GM12878 (cell line): ENCODE measurements around the gene MRGPRF. TPM values are rescaled to one million over a fixed set of nuclear protein-coding genes. Genes with fewer than 3 reads are reported as not detected.

Experiments used
- ATAC-seq: fragments of 200-7000 bp; cut with Tn5 transposase; 3 replicates; pipeline ENCODE4 v1.9.1; 2020; ENCODE audit warnings: mild to moderate bottlenecking, moderate library complexity
- BruUV-seq: library from RNA; stranded (reverse); fragments of 400-500 nt; replicated peaks from 2 replicates; lab custom pipeline; 2021; lab: Mats Ljungman, UMichigan
- CTCF ChIA-PET: fragments of 300-600 bp; sonication (Branson Sonifier 250); formaldehyde crosslinking; extraction: SDS; loops from one replicate; lab custom pipeline; 2021; ENCODE audit warnings: inconsistent platforms; lab: Yijun Ruan, JAX
- POLR2A ChIA-PET: fragments of 350-600 bp; formaldehyde crosslinking; extraction: SDS; loops from one replicate; lab custom pipeline; 2021; ENCODE audit warnings: inconsistent platforms; lab: Charles Lee
- RAD21 ChIA-PET: fragments of 300-600 bp; sonication (Branson Sonifier 250); formaldehyde crosslinking; loops from one replicate; lab custom pipeline; 2023; ENCODE audit warnings: antibody characterized with exemption; ENCODE audit not compliant: unreplicated experiment; lab: Charles Lee
- SMC1A ChIA-PET: fragments of 300-600 bp; sonication (Branson Sonifier 250); formaldehyde crosslinking; loops from one replicate; lab custom pipeline; 2023; ENCODE audit not compliant: unreplicated experiment, uncharacterized antibody; lab: Charles Lee
- DNase-seq: peaks from one replicate; pipeline ENCODE4 v3.0.0-alpha.2; 2011; ENCODE audit warnings: low read depth, low spot score
- FAIRE-seq: peaks from 3 replicates; lab custom pipeline; 2011; peaks lifted over from hg19 to GRCh38; lab: Jason Lieb, UNC
- H2AFZ ChIP-seq: 2 replicates; pipeline ENCODE4 v1.6.0; 2011; ENCODE audit warnings: low read depth, low read length, control low read depth; ENCODE audit not compliant: control insufficient read depth
- H3K27ac ChIP-seq: 2 replicates; pipeline ENCODE4 v1.5.1; 2011; ENCODE audit warnings: control low read depth; ENCODE audit not compliant: control insufficient read depth, insufficient read depth
- H3K27me3 ChIP-seq, 2 experiments: replicated peaks in 1 of 2; 2 replicates each; pipeline versions ENCODE4 v1.6.0 to v1.6.1; 2011; ENCODE audit warnings: low read length in 1 of 2; ENCODE audit not compliant: control insufficient read depth in 2 of 2, insufficient read depth in 2 of 2
- H3K36me3 ChIP-seq, 2 experiments: 2 replicates each; pipeline ENCODE4 v1.5.1; 2011; ENCODE audit warnings: low read length in 1 of 2; ENCODE audit not compliant: control insufficient read depth in 2 of 2, insufficient read depth in 2 of 2
- H3K4me1 ChIP-seq: 2 replicates; pipeline ENCODE4 v1.6.1; 2011; ENCODE audit warnings: mild to moderate bottlenecking, low read length, moderate library complexity, mixed read lengths; ENCODE audit not compliant: control insufficient read depth, insufficient read depth
- H3K4me2 ChIP-seq: 2 replicates; pipeline ENCODE4 v1.6.0; 2011; ENCODE audit warnings: control low read depth; ENCODE audit not compliant: control insufficient read depth, insufficient read depth
- H3K4me3 ChIP-seq: fragments of 200-600 bp; sonication (generic); 2 replicates; pipeline ENCODE4 v1.5.1; 2016
- H3K79me2 ChIP-seq: 2 replicates; pipeline ENCODE4 v1.6.0; 2011; ENCODE audit warnings: low read length; ENCODE audit not compliant: control insufficient read depth, insufficient read depth
- H3K9ac ChIP-seq: 2 replicates; pipeline ENCODE4 v1.8.0; 2011; ENCODE audit warnings: low read length, control low read depth, mixed read lengths; ENCODE audit not compliant: control insufficient read depth, insufficient read depth
- H3K9me3 ChIP-seq: replicated peaks from 3 replicates; pipeline ENCODE4 v1.5.1; 2011; ENCODE audit warnings: mild to moderate bottlenecking, low read length; ENCODE audit not compliant: control insufficient read depth, insufficient read depth
- H4K20me1 ChIP-seq: 2 replicates; pipeline ENCODE4 v1.6.0; 2011; ENCODE audit not compliant: control insufficient read depth, insufficient read depth
- CREB1 ChIP-seq: IDR thresholded peaks from 2 replicates; pipeline ENCODE4 v1.6.1; 2012; ENCODE audit warnings: low read depth, mild to moderate bottlenecking, inconsistent platforms
- EZH2 ChIP-seq: IDR thresholded peaks from 2 replicates; pipeline ENCODE4 v1.6.1; 2012; ENCODE audit warnings: low read depth, mild to moderate bottlenecking, control low read depth, inconsistent platforms, low read length, borderline replicate concordance; ENCODE audit not compliant: control insufficient read depth
- HDAC2 ChIP-seq: fragments of 200-600 bp; sonication (generic); IDR thresholded peaks from 2 replicates; pipeline ENCODE4 v1.6.1; 2017
- KLF5 ChIP-seq: fragments of 450-650 bp; IDR thresholded peaks from 2 replicates; pipeline ENCODE4 v1.6.1; 2014; ENCODE audit warnings: mild to moderate bottlenecking; ENCODE audit not compliant: partially characterized antibody
- POLR2AphosphoS5 ChIP-seq: IDR thresholded peaks from 2 replicates; pipeline ENCODE4 v1.6.1; 2011; ENCODE audit warnings: mild to moderate bottlenecking, low read length, inconsistent platforms
- RAD21 ChIP-seq: IDR thresholded peaks from 2 replicates; pipeline ENCODE4 v1.6.1; 2011; ENCODE audit warnings: mild to moderate bottlenecking, low read depth, low read length, moderate library complexity; ENCODE audit not compliant: insufficient read depth
- SPI1 ChIP-seq: IDR thresholded peaks from 2 replicates; pipeline ENCODE4 v1.6.1; 2011; ENCODE audit warnings: low read depth, mild to moderate bottlenecking, low read length, moderate library complexity, borderline replicate concordance; ENCODE audit not compliant: insufficient read depth
- TBL1XR1 ChIP-seq: IDR thresholded peaks from 2 replicates; pipeline ENCODE4 v1.6.1; 2012; ENCODE audit warnings: low read depth, low read length, improper control_type of control experiment
- TCF12 ChIP-seq: IDR thresholded peaks from 2 replicates; pipeline ENCODE4 v1.6.1; 2011; ENCODE audit warnings: low read depth, mild to moderate bottlenecking, low read length
- ZNF274 ChIP-seq: IDR thresholded peaks from one replicate; pipeline ENCODE4 v1.8.0; 2011; ENCODE audit not compliant: insufficient read length, insufficient read depth
- WGBS: methylation state at CpG from one replicate; pipeline ENCODE4 v1.1.6; 2016; ENCODE audit warnings: low lambda C conversion rate; ENCODE audit not compliant: insufficient replicate concordance, insufficient coverage; ENCODE audit errors: missing lambda C conversion rate; 5-methylcytosine and 5-hydroxymethylcytosine counted together
- in situ Hi-C: fragments of 300-500 bp; cut with MboI; formaldehyde crosslinking; loops from 9 replicates; pipeline ENCODE4 v1.14.3; 2018; ENCODE audit warnings: mixed read lengths
- intact Hi-C: fragments of 100-400 bp; cut with micrococcal nuclease; formaldehyde crosslinking; loops from one replicate; pipeline ENCODE4 v1.14.2; 2022; ENCODE audit not compliant: unreplicated experiment
- polyA plus RNA-seq, 11 experiments: library from polyadenylated mRNA; depleted of rRNA in 4 of 11; unstranded in 6 of 11; stranded (reverse) in 5 of 11; fragments of >200 nt; fragmentation: Nextera tagmentation in 4 of 11; fragmentation: Illumina TruSeq in 1 of 11; extraction: Ambion mirVana in 4 of 11; extraction: Trizol in 1 of 11; gene quantifications; 1 replicate in 1 of 11; 2 replicates in 10 of 11; pipeline versions ENCODE4 v1.2.1 to v1.2.3, GENCODE V29; 2011 to 2016; ENCODE audit warnings: inconsistent platforms in 2 of 11, missing spikeins in 2 of 11, low read depth in 1 of 11
- total RNA-seq, 4 experiments: library from RNA; depleted of rRNA in 3 of 4; stranded (reverse); fragments of >200 nt in 3 of 4; fragmentation: Illumina TruSeq in 1 of 4; extraction: Trizol in 1 of 4; gene quantifications; 2 replicates each; pipeline versions ENCODE4 v1.2.1 to v1.2.3, GENCODE V29; 2013 to 2021
- TF ChIP-seq, protein P1 (sequence below): fragments of 450-650 bp; IDR thresholded peaks from 2 replicates; pipeline ENCODE4 v1.6.1; 2017; ENCODE audit warnings: mild to moderate bottlenecking, moderate library complexity
- TF ChIP-seq, protein P2 (sequence below), 3 experiments: IDR thresholded peaks in 2 of 3; conservative IDR thresholded peaks in 1 of 3; 2 replicates each; pipeline ENCODE4 v1.5.1; 2011; ENCODE audit warnings: low read depth in 3 of 3, low read length in 3 of 3, mild to moderate bottlenecking in 3 of 3, control low read depth in 2 of 3, moderate library complexity in 2 of 3, inconsistent platforms in 1 of 3, mixed read lengths in 1 of 3; ENCODE audit not compliant: control insufficient read depth in 2 of 3, insufficient read depth in 1 of 3; ENCODE audit errors: extremely low read depth in 1 of 3
- TF ChIP-seq, protein P3 (sequence below): fragments of 450-650 bp; formaldehyde crosslinking; IDR thresholded peaks from 2 replicates; pipeline ENCODE4 v1.4.0; 2020; ENCODE audit warnings: mild to moderate bottlenecking, moderate library complexity

The MRGPRF gene
- total and polyA plus RNA-seq, 10 of the 15 experiments (the other 5 are each of a cell fraction or from before 2014, with no cell fraction given), result not detected

- CTCF ChIA-PET, result interaction anchor here (0.9 kb wide), 1 partner anchor 16 kb away, joined by 3 read pairs; the partner anchor contains the start of gene MRGPRF
- TF ChIP-seq, protein P1, sequence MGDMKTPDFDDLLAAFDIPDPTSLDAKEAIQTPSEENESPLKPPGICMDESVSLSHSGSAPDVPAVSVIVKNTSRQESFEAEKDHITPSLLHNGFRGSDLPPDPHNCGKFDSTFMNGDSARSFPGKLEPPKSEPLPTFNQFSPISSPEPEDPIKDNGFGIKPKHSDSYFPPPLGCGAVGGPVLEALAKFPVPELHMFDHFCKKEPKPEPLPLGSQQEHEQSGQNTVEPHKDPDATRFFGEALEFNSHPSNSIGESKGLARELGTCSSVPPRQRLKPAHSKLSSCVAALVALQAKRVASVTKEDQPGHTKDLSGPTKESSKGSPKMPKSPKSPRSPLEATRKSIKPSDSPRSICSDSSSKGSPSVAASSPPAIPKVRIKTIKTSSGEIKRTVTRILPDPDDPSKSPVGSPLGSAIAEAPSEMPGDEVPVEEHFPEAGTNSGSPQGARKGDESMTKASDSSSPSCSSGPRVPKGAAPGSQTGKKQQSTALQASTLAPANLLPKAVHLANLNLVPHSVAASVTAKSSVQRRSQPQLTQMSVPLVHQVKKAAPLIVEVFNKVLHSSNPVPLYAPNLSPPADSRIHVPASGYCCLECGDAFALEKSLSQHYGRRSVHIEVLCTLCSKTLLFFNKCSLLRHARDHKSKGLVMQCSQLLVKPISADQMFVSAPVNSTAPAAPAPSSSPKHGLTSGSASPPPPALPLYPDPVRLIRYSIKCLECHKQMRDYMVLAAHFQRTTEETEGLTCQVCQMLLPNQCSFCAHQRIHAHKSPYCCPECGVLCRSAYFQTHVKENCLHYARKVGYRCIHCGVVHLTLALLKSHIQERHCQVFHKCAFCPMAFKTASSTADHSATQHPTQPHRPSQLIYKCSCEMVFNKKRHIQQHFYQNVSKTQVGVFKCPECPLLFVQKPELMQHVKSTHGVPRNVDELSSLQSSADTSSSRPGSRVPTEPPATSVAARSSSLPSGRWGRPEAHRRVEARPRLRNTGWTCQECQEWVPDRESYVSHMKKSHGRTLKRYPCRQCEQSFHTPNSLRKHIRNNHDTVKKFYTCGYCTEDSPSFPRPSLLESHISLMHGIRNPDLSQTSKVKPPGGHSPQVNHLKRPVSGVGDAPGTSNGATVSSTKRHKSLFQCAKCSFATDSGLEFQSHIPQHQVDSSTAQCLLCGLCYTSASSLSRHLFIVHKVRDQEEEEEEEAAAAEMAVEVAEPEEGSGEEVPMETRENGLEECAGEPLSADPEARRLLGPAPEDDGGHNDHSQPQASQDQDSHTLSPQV, result no peak
- TF ChIP-seq, protein P2, sequence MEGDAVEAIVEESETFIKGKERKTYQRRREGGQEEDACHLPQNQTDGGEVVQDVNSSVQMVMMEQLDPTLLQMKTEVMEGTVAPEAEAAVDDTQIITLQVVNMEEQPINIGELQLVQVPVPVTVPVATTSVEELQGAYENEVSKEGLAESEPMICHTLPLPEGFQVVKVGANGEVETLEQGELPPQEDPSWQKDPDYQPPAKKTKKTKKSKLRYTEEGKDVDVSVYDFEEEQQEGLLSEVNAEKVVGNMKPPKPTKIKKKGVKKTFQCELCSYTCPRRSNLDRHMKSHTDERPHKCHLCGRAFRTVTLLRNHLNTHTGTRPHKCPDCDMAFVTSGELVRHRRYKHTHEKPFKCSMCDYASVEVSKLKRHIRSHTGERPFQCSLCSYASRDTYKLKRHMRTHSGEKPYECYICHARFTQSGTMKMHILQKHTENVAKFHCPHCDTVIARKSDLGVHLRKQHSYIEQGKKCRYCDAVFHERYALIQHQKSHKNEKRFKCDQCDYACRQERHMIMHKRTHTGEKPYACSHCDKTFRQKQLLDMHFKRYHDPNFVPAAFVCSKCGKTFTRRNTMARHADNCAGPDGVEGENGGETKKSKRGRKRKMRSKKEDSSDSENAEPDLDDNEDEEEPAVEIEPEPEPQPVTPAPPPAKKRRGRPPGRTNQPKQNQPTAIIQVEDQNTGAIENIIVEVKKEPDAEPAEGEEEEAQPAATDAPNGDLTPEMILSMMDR (IDR thresholded peaks at IDR 0.05 in 2 of 3, conservative IDR thresholded peaks at IDR 0.05 in 1 of 3; ENCODE audit: control insufficient read depth in 2 of 3, extremely low read depth in 1 of 3, insufficient read depth in 1 of 3, low read depth in 3 of 3, low read length in 3 of 3), result no peak
- TF ChIP-seq HDAC2 (no peak), TCF12 (no peak), EZH2 (no peak), CREB1 (no peak), RAD21 (no peak), TBL1XR1 (no peak), POLR2AphosphoS5 (no peak), KLF5 (no peak), ZNF274 (no peak), SPI1 (no peak)
- TF ChIP-seq, protein P3, sequence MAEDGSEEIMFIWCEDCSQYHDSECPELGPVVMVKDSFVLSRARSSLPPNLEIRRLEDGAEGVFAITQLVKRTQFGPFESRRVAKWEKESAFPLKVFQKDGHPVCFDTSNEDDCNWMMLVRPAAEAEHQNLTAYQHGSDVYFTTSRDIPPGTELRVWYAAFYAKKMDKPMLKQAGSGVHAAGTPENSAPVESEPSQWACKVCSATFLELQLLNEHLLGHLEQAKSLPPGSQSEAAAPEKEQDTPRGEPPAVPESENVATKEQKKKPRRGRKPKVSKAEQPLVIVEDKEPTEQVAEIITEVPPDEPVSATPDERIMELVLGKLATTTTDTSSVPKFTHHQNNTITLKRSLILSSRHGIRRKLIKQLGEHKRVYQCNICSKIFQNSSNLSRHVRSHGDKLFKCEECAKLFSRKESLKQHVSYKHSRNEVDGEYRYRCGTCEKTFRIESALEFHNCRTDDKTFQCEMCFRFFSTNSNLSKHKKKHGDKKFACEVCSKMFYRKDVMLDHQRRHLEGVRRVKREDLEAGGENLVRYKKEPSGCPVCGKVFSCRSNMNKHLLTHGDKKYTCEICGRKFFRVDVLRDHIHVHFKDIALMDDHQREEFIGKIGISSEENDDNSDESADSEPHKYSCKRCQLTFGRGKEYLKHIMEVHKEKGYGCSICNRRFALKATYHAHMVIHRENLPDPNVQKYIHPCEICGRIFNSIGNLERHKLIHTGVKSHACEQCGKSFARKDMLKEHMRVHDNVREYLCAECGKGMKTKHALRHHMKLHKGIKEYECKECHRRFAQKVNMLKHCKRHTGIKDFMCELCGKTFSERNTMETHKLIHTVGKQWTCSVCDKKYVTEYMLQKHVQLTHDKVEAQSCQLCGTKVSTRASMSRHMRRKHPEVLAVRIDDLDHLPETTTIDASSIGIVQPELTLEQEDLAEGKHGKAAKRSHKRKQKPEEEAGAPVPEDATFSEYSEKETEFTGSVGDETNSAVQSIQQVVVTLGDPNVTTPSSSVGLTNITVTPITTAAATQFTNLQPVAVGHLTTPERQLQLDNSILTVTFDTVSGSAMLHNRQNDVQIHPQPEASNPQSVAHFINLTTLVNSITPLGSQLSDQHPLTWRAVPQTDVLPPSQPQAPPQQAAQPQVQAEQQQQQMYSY (CRISPR knock-in tag), result no peak
Observed at GRCh38 chr11:68997124-68997994, 15.7 kb downstream of the MRGPRF start.

More at GRCh38 chr11:68997124-68997994, 15.7 kb downstream of the MRGPRF start:
- no TSS peak for BruUV-seq
- ChIA-PET SMC1A (no interaction called here), POLR2A (no interaction called here), RAD21 (no interaction called here)
- Histone ChIP-seq H3K4me1 (no peaks in the 10 kb centered on the region), H2AFZ (no peak overlapping the region), H3K4me2 (no peak overlapping the region), H3K9ac (no peak overlapping the region), H3K79me2 (no peaks in the 10 kb centered on the region), H3K9me3 (no peaks in the 10 kb centered on the region), H4K20me1 (no peaks in the 10 kb centered on the region), H3K27me3 (peaks cover 0 to 3% of the 10 kb centered on the region in 2 experiments; a peak in 1 of 4 replicates), H3K4me3 (no peak overlapping the region), H3K27ac (no peak overlapping the region), H3K36me3 (no peaks in the 10 kb centered on the region)
- WGBS, result 45% methylated on average over 19 of the region's 19 CpGs
- intact Hi-C loops, result no loop called here
- DNase-seq (no peak), FAIRE-seq (no peak), ATAC-seq (no peak)
- in situ Hi-C loops, result no loop called here
